Suprapubic skin (tissue), 3 donors: ENCODE data around the gene NOTCH2.
"Not testable (repeated sequence)": the region's sequence is repeated elsewhere in the genome, so short reads cannot be mapped to it uniquely, and the experiment has no call there.

Experiments
- CTCF ChIP-seq, 2 donors: fragments of 200-600 bp in 1 of 2; fragments of 450-650 bp in 1 of 2; sonication (generic) in 1 of 2; IDR thresholded peaks; one replicate each; pipeline ENCODE4 v1.5.1; 2016 to 2019; ENCODE audit warnings: antibody characterized with exemption in 2 of 2, mild to moderate bottlenecking in 1 of 2, moderate library complexity in 1 of 2
- EP300 ChIP-seq: sonication (generic); formaldehyde crosslinking; IDR thresholded peaks from one replicate; pipeline ENCODE4 v1.6.1; 2017; ENCODE audit warnings: antibody characterized with exemption
- POLR2A ChIP-seq, 2 donors: fragments of 450-650 bp; IDR thresholded peaks; one replicate each; pipeline ENCODE4 v1.6.1; 2017; ENCODE audit warnings: antibody characterized with exemption in 2 of 2, mild to moderate bottlenecking in 2 of 2, moderate library complexity in 2 of 2

DNA sequence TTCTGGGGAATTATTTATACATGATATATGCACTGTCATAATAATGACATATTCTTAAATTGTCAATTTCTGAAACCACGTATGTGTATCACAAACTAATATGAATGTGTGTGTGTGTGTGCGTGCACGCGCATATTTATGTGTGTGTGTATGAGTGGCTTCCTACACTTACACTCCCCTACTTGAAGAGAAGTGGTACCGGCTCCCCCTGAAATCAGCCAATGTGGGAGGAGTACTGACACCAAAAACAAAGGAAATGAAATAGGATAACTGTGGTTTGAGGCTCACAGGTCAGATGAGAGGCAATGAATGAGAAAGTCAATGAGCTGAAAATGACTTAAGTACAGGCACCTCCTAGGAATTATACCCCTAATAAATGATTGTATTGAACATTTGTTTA, 42.8 kb upstream of the NOTCH2 start:
- not testable (repeated sequence) for TF ChIP-seq CTCF (IDR thresholded peaks at IDR 0.05); POLR2A (IDR thresholded peaks at IDR 0.05); EP300
